GM21619 (cell line): ENCODE results near the gene CTRB1.
A peak's percentile ranks its signal among the peaks of the same experiment; 100 is the strongest.
"Not testable (repeated sequence)": the region's sequence is repeated elsewhere in the genome, so short reads cannot be mapped to it uniquely, and the experiment has no call there.

Experiments used
- ATAC-seq: cut with Tn5 transposase; IDR thresholded peaks from one replicate; pipeline ENCODE4 v1.9.1; 2021; ENCODE audit not compliant: unreplicated experiment

The CTRB1 gene

DNA sequence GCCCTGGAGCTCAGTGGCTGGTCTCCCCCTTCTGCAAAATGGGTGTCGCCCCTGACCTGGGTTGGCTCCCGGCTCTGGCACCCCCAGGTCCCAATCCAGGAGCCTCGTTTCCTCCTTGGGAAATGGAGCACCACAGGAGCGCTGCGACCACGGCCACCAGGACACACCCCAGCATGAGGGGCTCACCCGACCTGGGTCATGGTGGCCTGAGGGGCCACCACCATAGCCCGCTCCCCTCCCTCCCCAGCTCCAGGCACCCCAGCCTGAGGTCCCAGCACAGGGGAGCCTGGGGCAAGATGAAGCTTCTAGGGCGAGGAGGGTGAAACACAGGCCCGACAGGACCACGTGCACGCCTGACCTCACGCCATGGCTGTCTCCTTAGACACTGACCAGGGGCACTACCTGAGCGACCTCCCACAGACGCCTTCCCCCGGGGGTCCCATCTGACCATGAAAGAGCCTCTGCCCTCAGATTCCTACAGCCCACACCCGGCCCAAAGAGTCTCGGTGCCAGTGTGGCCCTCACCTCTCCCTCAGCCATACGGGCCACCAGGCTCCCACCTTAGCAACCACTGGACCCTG lies 20.8 kb downstream of the CTRB1 start:
- ATAC-seq: no peak

DNA sequence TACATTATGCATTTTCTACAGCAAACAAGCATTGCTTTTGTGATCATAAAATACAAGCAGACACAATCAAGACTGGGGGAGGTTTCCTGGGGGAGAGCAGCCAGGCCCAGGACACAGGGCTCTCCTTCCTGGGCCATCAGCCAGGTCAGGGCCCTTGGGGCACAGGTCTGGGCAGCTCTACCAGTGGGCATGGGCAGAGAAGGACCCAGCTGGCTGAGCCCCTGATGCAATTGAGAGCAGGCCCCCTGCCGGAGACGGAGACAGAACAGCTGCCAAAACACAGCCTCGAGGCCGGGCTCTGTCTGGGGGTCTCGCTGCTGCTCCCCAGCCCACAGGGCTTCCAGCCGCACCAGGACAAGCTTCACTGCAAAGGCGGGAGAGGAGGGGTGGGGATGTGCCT lies 21.8 kb downstream of the CTRB1 start:
- ATAC-seq: not testable (repeated sequence)

DNA sequence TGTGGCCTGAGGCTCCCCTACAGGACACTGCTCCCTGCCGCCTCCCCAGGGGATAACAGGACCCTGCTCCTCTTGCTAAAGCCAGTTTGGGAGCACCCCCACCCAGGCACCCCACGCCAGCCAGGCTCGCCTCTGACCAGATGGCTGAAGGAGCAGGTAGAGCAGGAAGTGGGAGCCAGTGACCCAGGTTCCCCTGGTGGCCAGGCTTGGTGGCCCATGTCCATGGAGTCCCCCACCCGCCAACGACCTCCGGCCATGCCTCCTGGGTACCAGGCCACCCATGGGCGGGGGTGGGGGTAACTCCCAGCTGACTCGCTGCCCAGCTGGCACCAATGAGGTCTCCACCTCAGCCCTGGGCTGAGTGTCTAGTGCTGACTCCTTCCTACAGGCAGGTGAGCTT lies 22.6 kb downstream of the CTRB1 start:
- no peak for ATAC-seq

DNA sequence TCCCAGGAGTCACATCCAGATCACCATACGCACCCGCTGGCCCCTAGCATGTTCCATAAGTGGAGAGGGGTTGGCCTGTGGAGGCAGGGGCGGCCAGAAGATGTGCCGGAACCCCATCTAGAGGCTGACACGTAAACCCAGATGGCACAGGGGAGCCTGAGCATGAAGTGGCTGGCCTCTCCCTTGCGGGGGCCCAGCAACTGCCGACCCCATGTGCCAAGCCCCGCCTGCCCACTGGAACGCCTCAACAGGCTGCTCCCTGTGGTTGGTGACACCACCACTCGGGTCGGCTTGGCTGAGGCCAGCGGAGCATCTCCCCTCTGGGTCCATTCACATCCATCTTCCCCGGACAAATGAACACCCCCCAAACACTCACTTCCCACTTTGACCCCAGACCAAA lies 23.2 kb downstream of the CTRB1 start:
- no peak for ATAC-seq

DNA sequence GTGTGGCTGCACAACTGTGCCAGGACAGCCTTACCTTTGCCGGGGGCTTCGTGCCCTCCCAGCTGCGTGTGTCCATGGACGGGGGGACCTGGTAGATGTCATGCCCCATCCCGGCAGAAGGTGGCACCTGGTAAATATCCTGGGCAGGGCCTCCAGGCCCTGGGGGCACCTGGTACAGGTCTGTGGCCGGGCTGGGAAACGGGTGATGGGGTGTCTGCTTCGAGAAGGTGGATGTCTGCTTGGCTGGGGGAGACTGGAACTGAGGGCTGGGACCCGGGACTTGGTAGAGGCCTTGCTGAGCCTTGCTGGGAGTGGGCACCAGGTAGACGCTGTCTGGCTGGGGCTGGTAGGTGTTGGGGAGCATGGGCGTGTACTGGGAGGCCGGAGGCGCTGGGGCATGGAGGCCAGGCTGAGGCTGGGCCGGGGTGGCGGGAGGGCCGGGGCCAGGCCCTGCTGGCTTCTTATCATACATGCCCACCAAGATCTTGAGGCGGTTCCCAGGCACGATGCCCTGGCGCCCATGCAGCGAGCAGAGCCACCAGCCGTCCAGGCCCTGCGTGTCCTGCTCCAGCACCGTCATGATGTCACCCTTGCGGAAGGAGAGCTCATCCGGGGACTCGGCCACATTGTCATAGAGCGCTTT lies 23.8 kb downstream of the CTRB1 start:
- ATAC-seq: not testable (repeated sequence)

DNA sequence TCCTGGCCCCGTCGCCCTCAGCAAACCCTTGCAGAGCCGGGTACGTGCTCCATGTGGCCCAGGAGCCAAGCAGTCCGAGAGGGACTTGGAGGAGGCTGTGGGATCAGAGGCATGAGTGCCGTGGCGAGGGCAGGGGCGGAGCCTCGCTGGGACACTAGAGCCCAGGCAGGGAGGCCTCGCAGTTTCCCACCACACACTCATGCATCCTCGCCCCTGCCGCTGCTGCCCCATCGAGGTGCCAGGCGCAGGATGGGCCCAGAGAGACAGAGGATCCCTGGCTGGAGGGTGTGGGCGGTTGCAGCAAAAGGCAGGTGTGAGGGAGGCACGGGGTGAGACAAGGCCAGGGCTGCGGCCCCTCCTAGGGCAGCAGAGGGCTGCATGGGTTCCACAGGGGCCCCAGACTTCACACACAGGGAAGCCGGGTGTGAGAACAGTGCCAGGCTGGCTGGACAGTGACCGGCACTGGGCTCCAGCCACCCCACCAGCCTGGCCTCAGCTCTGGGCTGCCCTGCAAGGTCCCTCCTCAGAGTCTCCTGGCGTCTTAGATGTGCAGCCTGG lies 25.0 kb downstream of the CTRB1 start:
- ATAC-seq: no peak

DNA sequence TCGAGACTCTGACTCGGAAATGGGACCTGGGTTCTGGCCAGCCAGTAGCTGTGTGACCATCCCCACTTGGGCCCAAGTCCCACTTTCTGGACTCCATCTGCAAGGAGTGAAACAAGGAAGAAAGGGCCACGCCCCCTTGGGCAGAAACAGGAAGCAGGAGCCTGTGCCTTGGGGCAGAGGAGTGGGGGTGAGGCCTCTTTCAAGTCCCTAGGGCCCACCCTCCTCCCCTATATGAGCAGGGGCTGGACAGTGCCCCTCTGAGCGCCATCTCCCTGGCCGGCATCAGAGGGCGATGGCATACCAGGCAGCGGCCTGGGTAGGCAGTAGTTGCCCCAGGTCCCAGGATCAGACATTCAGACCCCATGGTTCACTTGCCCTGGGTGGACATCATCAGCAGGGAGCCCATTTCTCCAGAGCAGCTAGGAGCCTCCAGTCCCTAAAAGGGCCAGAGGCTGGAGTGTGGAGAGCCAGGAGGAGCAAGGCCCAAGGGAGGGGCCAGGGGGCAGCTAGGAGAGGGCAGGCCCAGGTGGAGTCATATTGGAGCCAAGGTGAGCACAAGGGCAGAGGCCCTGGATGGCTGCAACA lies 25.5 kb downstream of the CTRB1 start:
- ATAC-seq: peak; percentile 24

DNA sequence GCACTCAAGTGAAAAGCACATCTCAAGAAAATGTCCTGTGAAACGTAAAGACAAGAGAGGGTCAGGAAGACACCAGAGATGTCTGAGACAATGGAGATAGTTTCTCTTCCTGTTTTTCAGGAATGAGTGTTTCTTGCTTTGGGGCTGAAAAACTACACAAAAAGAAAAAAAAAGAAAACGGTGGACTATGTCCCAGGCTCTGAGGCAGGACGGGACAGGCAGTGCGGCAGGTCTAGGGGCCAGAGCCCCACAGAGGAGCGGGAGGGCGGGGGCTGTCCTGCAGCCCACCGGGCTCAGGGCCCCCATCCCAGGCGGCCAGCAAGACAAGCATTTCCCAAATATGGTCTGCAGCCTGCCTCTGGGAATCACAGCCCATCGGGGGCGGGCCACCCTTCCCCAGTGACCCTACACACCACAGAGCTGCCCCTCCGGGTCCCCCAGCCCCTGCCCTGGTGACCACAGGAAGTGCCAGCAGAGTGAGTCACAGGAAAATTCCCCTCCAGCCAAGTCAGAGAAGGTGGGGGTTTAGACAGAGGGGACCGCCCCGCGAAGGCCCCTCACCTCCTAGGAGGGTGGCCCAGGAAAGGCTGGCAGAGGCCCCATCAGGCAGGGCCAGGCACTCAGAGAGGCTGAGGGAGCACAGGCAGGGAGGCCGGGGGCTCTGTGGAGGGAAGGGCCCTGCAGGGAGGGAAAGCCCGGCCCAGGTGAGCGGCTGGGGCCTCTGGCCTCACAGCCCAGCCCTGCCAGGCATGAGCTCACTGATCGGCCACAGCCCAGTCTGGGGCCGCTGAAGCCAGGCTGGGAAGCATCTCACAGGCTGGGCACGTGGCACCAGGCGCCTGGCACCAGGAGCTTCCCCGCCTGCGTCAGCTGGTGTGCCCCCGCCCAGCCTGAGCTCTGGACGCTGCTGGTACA lies 26.3 kb downstream of the CTRB1 start:
- ATAC-seq: peak; percentile 34

DNA sequence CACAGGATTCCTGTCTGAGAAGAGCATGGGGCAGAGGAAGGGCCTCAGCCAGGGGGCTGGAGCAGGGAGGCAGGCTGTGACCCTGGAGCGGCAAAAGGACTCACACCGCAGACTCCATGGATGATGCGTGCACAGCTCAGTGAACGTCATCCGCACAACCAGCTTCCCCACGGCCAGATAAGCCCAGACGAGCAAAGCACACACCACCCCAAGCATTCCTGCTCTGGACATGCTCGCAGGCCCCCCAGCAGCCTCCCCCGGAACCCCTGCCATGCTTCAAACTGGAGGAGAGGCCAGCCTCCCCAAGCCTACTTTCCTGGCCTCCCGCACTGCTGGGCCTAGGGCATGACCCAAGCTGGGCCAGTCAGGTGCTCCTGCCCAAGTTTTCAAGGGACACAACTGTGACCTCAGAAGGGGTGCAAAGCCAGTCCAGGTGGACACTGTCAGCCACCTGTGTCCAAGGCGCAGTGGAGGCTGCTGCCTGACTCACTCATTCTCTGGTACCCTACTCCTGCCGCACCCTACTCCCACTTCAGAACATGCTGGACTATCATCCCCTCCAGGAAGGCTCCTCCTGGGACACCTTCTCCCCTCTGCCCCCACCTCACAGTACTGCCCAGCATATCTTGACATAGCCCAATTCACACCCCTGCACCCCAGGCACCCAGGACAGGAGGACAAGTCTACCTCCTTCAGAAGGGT lies 27.9 kb downstream of the CTRB1 start:
- no peak for ATAC-seq

DNA sequence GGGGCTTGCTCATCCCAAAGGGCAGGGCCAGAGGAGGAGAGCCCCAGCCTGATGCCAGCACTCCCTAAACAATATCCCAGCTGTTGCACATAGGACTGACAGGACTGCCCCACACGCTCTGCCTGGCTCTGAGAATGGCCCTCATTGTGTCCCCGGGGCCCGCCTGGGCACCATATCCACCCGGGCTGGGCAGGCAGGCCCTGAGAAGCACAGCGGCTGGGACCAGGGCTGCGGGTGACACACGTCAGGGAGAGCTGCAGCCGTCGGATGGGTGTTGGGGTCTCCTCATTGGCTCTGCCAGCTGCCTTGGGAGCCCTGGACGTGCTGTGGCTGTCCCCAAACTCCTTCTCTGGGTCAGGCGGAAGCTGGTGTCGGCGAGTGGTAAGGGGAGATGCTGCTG lies 28.5 kb downstream of the CTRB1 start:
- ATAC-seq: no peak

DNA sequence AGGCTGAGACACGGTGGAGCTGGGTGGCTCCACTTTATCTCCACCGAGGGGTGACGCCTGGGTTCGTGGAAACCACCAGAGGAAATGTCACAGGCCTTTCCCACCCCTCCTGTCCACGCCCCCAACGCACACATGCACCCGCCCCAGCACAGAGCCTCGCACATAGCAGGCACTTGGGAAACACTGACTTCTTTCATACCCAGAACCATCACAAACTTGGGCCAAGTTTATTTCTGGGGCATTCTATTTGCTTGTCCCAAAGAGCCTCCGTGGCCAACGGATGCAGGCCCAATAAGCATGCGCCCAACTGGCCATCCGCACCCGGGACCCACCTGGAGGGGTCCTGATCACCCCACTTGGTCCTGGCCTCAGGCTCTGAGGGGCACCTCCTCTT lies 29.4 kb downstream of the CTRB1 start:
- no peak for ATAC-seq

DNA sequence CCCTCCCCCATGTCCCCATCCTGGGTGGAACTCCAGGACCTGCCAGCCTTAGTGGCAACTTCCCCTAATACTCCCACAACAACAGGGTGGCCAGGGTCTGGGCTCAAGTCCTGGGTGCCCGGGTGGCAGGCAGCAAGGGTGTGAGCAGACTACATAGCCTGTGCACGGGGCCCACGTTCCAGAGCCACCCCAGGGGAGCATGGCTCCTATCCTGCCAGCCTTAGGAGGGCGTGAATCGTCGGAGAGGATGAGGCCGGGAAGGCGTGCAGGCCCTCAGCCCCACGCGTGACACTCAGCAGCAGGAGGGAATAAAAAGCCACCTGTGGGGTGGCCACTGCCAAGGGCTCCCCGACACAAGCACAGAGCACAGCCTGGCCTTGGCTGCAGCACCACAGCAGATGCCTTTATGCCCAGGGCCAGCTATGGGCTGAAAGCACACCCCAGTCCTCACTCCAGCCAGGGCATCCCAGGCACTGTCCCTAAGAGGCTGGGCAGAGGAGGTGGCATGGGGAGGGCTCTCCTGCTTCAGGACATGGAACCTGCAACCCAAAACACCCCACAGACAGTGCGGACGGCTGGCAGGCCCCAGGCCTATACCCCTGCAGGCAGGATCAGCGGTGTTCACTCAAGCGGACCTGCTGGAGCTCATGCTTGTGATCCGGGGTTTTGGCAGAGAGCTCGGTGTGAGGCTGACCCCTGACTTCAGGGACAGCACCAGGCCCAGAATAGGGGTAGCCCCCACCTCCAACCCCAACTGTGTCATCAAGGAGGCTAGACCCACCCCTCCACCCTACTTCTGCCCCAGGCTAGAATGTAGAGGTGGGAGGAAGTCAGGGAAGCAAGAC lies 30.0 kb downstream of the CTRB1 start:
- ATAC-seq: no peak

DNA sequence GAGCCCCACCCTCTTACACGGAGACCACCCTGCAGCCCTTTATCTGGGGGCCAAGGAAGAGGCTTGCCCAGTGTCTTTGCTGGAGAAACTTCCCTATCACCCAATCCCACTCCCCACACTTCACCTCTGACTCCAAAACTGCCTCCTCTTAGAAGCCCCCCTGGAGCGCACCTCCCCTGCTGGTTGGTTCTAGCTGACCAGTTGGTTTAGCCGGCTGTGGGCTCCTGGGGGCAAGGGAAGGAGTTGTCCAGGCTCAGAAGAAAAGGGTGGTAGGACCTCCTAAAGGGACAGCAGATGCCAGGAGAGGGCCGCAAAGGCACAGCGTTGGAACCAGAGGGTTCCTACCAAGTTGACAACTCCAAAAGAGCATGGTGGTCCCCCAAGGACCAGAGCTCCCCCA lies 30.7 kb downstream of the CTRB1 start:
- ATAC-seq: no peak

DNA sequence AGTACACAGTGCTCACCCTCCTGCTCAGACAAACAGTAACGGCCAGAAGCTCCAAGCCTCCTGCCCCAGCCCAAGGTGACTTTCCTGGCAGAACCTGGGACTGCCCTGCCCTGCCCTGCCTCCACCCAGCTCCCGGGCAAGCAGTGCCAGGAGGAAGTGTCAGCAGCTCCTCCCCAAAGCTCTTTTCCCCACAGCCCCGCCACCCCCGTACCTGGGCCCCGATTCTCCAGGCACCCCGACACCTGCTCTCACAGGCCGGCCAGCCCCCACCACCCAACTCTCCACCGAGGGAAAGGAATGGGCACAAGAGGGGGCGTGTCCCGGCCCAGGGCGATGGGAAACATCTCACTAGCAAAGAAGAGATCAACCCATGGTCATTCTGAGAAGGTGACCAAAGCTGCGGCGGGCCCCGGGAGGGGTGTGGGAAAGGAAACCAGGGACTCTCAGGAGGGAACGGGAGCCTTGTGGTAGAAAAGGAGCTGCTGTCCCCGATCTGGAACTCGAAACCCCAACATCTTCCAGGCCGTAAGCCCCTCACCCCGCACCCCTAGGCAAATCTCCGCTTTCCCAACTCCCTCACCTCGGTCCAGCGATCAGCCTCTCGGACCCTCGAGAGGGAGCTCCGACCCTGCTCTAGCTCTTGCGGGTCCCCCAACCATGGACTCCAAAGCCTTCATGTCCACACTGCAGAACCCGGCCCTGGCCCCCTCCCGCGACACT lies 31.5 kb downstream of the CTRB1 start:
- no peak for ATAC-seq

DNA sequence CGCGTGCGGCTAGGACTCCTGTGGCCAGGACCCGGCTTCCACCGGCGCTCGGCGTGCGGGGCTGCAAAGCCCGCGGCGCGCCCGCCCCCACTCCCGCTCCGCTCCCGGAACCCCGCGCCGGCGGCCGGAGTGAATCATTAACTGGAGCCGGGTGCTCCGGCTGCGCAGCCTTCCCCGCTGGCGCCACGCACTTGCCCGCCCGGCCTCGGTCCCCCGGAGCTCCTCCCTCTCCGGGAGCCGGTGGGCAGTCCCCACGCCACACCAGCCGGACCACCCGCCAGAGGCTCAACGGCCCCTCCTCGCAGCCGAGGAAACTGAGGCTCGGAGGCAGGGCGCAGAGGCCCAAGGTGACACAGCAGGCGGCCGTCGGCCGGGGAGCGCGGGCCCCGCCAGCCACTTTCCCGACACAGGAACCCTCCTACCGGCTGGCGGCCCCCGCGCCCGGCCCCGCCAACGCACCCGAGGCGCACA lies 32.1 kb downstream of the CTRB1 start:
- peak; percentile 38 for ATAC-seq

DNA sequence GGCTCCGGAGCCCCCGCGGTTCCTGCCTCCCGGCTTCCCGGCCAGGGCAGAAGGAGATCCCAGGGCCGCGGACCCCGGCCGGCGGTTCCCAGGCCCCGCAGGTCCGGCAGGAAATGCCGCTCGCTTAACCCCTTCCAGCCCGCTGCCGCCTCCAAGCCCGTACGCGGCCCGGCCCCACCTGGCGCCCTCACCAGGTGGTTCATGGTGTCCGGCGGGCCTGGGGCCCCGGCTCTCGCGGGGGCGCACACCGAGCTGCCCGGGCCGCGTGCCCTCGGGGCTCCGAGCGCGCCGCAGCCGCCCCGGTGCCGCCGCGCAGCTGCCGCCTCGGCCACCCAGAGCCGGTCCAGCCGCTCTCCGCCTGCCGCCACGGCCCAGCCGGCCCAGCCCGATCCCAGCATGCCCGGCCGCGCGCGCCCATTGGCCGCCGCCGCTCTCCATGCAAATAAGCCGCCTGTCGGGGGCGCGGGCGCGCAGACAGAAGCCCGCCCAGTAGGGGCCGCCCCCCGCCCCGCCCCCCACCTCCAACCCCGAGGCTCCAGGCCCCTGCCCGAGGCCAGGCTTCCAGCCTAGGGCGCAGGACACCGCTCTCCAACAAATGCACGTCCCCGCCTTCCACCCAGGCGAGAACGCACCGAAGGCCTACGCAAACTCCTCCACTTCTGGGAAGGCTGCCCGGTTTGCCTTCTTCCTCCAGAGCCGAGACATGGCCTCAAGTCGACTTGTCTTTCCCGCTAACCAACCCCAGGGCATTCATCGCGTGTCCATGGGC lies 32.7 kb downstream of the CTRB1 start, which contains the start of gene BCAR1:
BCAR1 (minus strand) TSS at position 345 of the 769 bp plus-strand sequence; CDS start at position 203, 142 bp downstream.
- ATAC-seq: peak; percentile 69

DNA sequence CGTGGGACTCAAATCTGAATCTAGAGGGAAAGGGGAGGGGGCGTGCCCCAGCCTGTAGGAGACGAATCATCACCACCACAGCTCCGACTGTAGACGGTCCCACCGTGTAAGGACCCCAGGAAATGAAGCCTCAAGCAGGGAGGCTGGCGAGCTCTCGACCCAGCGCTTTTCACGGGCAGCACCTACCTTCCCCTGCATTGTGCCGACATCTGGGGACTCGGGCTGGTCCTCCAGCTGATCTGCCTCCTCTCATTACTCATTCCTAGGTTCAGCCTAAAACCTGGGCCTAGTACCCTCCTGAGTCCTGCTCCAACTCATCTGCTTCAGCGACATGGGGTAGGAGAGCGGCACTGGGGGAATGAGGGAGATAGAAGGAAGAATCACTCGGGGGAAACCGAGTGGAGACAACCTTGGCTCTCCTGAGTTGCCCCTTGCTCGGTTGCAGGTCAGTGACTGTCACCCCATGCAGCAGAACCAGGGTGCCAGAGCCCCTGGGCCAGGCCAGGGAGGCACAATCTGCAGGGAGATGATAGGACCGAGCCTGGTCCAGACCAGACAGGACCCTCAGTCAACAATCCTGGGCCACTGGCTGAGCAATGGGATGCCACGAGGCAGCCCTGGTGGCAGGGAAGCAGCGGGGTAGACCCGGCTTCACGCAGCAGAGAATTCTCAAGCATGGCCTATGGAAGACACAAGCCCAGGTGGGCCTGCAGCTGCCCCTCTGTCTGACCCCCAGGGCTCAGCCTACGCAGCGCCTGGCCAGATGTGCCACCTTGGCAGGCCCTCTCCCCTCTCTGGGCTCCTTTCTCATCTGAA lies 33.5 kb downstream of the CTRB1 start:
- no peak for ATAC-seq
